Endothelial cell of umbilical vein (primary cell): ENCODE data around the gene GRIK1.

Experiments
- CTCF ChIP-seq, 2 donors: IDR thresholded peaks; 1 replicate in 1 of 2; 2 replicates in 1 of 2; pipeline ENCODE4 v1.5.1; 2011; ENCODE audit warnings: low read length in 2 of 2, mild to moderate bottlenecking in 2 of 2, moderate library complexity in 2 of 2, control low read depth in 1 of 2, inconsistent platforms in 1 of 2, low read depth in 1 of 2; ENCODE audit not compliant: insufficient read depth in 1 of 2; ENCODE audit errors: extremely low read depth in 1 of 2
- EZH2 ChIP-seq: IDR thresholded peaks from 2 replicates; pipeline ENCODE4 v1.6.1; 2012; ENCODE audit warnings: borderline replicate concordance, low read depth, mild to moderate bottlenecking, moderate library complexity, low read length, inconsistent platforms; ENCODE audit not compliant: severe bottlenecking
- TF ChIP-seq, protein P1 (sequence below): IDR thresholded peaks from 2 replicates; pipeline ENCODE4 v1.6.1; 2011; ENCODE audit not compliant: insufficient read depth, insufficient read length

GRCh38 chr21:29763674-29764073 is 176.1 kb downstream of the GRIK1 start:
- TF ChIP-seq CTCF (IDR thresholded peaks at IDR 0.05; ENCODE audit: extremely low read depth in 1 of 2, insufficient read depth in 1 of 2, low read depth in 1 of 2, low read length in 2 of 2), result no peak
- TF ChIP-seq, protein P1, sequence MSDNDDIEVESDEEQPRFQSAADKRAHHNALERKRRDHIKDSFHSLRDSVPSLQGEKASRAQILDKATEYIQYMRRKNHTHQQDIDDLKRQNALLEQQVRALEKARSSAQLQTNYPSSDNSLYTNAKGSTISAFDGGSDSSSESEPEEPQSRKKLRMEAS, result no peak
- no peak for TF ChIP-seq EZH2
